ENCODE results near the gene EVA1A.

Gene EVA1A

GRCh38 chr2:75518638-75519465, 41.9 kb downstream of the EVA1A start:
- no peak for DNase-seq (ENCODE audit: low read depth in 2 of 3, low spot score in 2 of 3)

- DNase-seq (ENCODE audit: low read depth in 2 of 3, low spot score in 2 of 3): no peak
These were observed 43.0 kb downstream of the EVA1A start for GRCh38 chr2:75517547-75518230.

- DNase-seq (ENCODE audit: low read depth in 2 of 3, low spot score in 2 of 3): no peak
These were observed 44.1 kb downstream of the EVA1A start for GRCh38 chr2:75516378-75517360.

GRCh38 chr2:75515584-75516368, 45.0 kb downstream of the EVA1A start:
- DNase-seq (ENCODE audit: low read depth in 2 of 3, low spot score in 2 of 3): no peak

- no peak for DNase-seq (ENCODE audit: low read depth in 2 of 3, low spot score in 2 of 3)
These were observed 47.0 kb downstream of the EVA1A start for GRCh38 chr2:75513616-75514170.

GRCh38 chr2:75512455-75513212, 48.1 kb downstream of the EVA1A start:
- DNase-seq (ENCODE audit: low read depth in 2 of 3, low spot score in 2 of 3): no peak

- DNase-seq (ENCODE audit: low read depth in 2 of 3, low spot score in 2 of 3): no peak
These were observed 54.5 kb downstream of the EVA1A start for GRCh38 chr2:75506101-75506697.

GRCh38 chr2:75505012-75505411, 55.7 kb downstream of the EVA1A start:
- DNase-seq (ENCODE audit: low read depth in 2 of 3, low spot score in 2 of 3): no peak

- DNase-seq (ENCODE audit: low read depth in 2 of 3, low spot score in 2 of 3): no peak
These were observed 57.6 kb downstream of the EVA1A start for GRCh38 chr2:75503048-75503607.

- DNase-seq (ENCODE audit: low read depth in 2 of 3, low spot score in 2 of 3): no peak
These were observed 60.1 kb downstream of the EVA1A start for GRCh38 chr2:75500633-75501032.

- DNase-seq (ENCODE audit: low read depth in 2 of 3, low spot score in 2 of 3): no peak
These were observed 61.2 kb downstream of the EVA1A start for GRCh38 chr2:75499534-75499933.

GRCh38 chr2:75498907-75499306, 61.8 kb downstream of the EVA1A start:
- DNase-seq (ENCODE audit: low read depth in 2 of 3, low spot score in 2 of 3): no peak

GRCh38 chr2:75497256-75497655, 63.5 kb downstream of the EVA1A start:
- DNase-seq (ENCODE audit: low read depth in 2 of 3, low spot score in 2 of 3): no peak

GRCh38 chr2:75495862-75496261, 64.9 kb downstream of the EVA1A start:
- DNase-seq (ENCODE audit: low read depth in 2 of 3, low spot score in 2 of 3): no peak

- DNase-seq (ENCODE audit: low read depth in 2 of 3, low spot score in 2 of 3): no peak
These were observed 66.5 kb downstream of the EVA1A start for GRCh38 chr2:75494137-75494769.

- no peak for DNase-seq (ENCODE audit: low read depth in 2 of 3, low spot score in 2 of 3)
These were observed 67.5 kb downstream of the EVA1A start for GRCh38 chr2:75493230-75493629.

- DNase-seq (ENCODE audit: low read depth in 2 of 3, low spot score in 2 of 3): no peak
These were observed 69.5 kb downstream of the EVA1A start for GRCh38 chr2:75491129-75491753.

GRCh38 chr2:75489721-75490120, 71.0 kb downstream of the EVA1A start:
- no peak for DNase-seq (ENCODE audit: low read depth in 2 of 3, low spot score in 2 of 3)

All from activated CD8-positive, alpha-beta memory T cell treated with anti-CD3 and anti-CD28 coated beads for 48 hours (primary cell).